HepG2 (cell line): ENCODE results near the gene PKP4. TPM values are rescaled to one million over a fixed set of nuclear protein-coding genes. Genes with fewer than 3 reads are reported as not detected.

Source experiments
- ATAC-seq: fragments of 200-7000 bp; cut with Tn5 transposase; 3 replicates; pipeline ENCODE4 v1.9.1; 2020; ENCODE audit warnings: mild to moderate bottlenecking, moderate library complexity
- BruUV-seq: library from RNA; stranded (reverse); fragments of 400-500 nt; replicated peaks from 2 replicates; lab custom pipeline; 2021; lab: Mats Ljungman, UMichigan
- CTCF ChIA-PET: fragments of 300-600 bp; formaldehyde crosslinking; extraction: SDS; loops from one replicate; lab custom pipeline; 2021; ENCODE audit warnings: low total read pairs, inconsistent platforms, low intra/inter-chr PET ratio; lab: Yijun Ruan, JAX
- POLR2A ChIA-PET: fragments of 350-600 bp; sonication (Branson Sonifier 250); formaldehyde crosslinking; loops from one replicate; lab custom pipeline; 2020; ENCODE audit warnings: antibody characterized with exemption, inconsistent platforms; lab: Yijun Ruan, JAX
- DNase-seq: peaks from one replicate; pipeline ENCODE4 v3.0.0-alpha.2; 2015; ENCODE audit warnings: low spot score
- FAIRE-seq: peaks from 3 replicates; lab custom pipeline; 2011; peaks lifted over from hg19 to GRCh38; lab: Jason Lieb, UNC
- H2AFZ ChIP-seq: one replicate; pipeline ENCODE4 v1.6.1; 2011; ENCODE audit warnings: low read length, inconsistent platforms
- H3K27ac ChIP-seq: fragments of 300-600 bp; 3 replicates; pipeline ENCODE4 v1.8.0; 2011; ENCODE audit warnings: mixed run types, mild to moderate bottlenecking, mixed read lengths, low read length, inconsistent platforms; ENCODE audit not compliant: insufficient read depth; ENCODE audit errors: extremely low read length
- H3K27me3 ChIP-seq, 2 experiments: fragments of 200-600 bp in 1 of 2; 2 replicates in 1 of 2; 3 replicates in 1 of 2; pipeline versions ENCODE4 v1.6.0 to v1.8.0; 2011; ENCODE audit warnings: low read length in 2 of 2, mild to moderate bottlenecking in 2 of 2, moderate library complexity in 2 of 2, inconsistent platforms in 1 of 2; ENCODE audit not compliant: insufficient read depth in 2 of 2, control insufficient read depth in 1 of 2
- H3K36me3 ChIP-seq, 2 experiments: fragments of 200-600 bp in 1 of 2; replicated peaks in 1 of 2; 2 replicates in 1 of 2; 3 replicates in 1 of 2; pipeline versions ENCODE4 v1.5.1 to v1.8.0; 2011; ENCODE audit warnings: low read length in 2 of 2, inconsistent platforms in 1 of 2; ENCODE audit not compliant: insufficient read depth in 2 of 2, control insufficient read depth in 1 of 2
- H3K4me1 ChIP-seq: 2 replicates; pipeline ENCODE4 v1.5.1; 2012; ENCODE audit warnings: low read length, inconsistent platforms; ENCODE audit not compliant: insufficient read depth
- H3K4me2 ChIP-seq: 2 replicates; pipeline ENCODE4 v1.6.0; 2011; ENCODE audit warnings: low read depth, low read length, inconsistent platforms
- H3K4me3 ChIP-seq, 3 experiments: fragments of 200-600 bp in 1 of 3; sonication (generic), shearing (Covaris generic) in 1 of 3; replicated peaks in 1 of 3; 2 replicates each; pipeline ENCODE4 v1.5.1; 2011 to 2016; ENCODE audit warnings: low read length in 3 of 3, inconsistent platforms in 2 of 3, low read depth in 2 of 3, mild to moderate bottlenecking in 2 of 3, control low read depth in 1 of 3, mixed read lengths in 1 of 3; ENCODE audit not compliant: insufficient read depth in 1 of 3
- H3K79me2 ChIP-seq: one replicate; pipeline ENCODE4 v1.6.1; 2011; ENCODE audit warnings: low read length, inconsistent platforms; ENCODE audit not compliant: insufficient read depth
- H3K9ac ChIP-seq: 2 replicates; pipeline ENCODE4 v1.6.0; 2011; ENCODE audit warnings: mild to moderate bottlenecking, low read depth, low read length, inconsistent platforms; ENCODE audit not compliant: insufficient read depth
- H3K9me3 ChIP-seq: 2 replicates; pipeline ENCODE4 v1.5.1; 2012; ENCODE audit warnings: mild to moderate bottlenecking, low read length
- H4K20me1 ChIP-seq: 2 replicates; pipeline ENCODE4 v1.6.0; 2011; ENCODE audit warnings: inconsistent platforms, mild to moderate bottlenecking, low read length, moderate library complexity; ENCODE audit not compliant: insufficient read depth
- CAMTA2 ChIP-seq: sonication (generic); formaldehyde crosslinking; IDR thresholded peaks from 2 replicates; pipeline ENCODE4 v1.4.0; 2020; ENCODE audit warnings: mild to moderate bottlenecking, missing genetic modification reagents, borderline replicate concordance
- HNF4G ChIP-seq, 2 experiments: sonication (generic) in 1 of 2; formaldehyde crosslinking in 1 of 2; IDR thresholded peaks; 2 replicates each; pipeline versions ENCODE4 v1.4.0 to v1.6.1; 2011 to 2020; ENCODE audit warnings: borderline replicate concordance in 2 of 2, low read depth in 2 of 2, mild to moderate bottlenecking in 2 of 2, low read length in 1 of 2, missing genetic modification reagents in 1 of 2, moderate library complexity in 1 of 2
- KDM1A ChIP-seq: IDR thresholded peaks from 2 replicates; pipeline ENCODE4 v1.6.1; 2016; ENCODE audit warnings: missing compliant biosample characterization
- KDM4B ChIP-seq: sonication (generic); formaldehyde crosslinking; IDR thresholded peaks from 2 replicates; pipeline ENCODE4 v1.4.0; 2020; ENCODE audit warnings: missing genetic modification reagents
- STAG1 ChIP-seq: sonication (generic); formaldehyde crosslinking; IDR thresholded peaks from 2 replicates; pipeline ENCODE4 v1.4.0; 2020; ENCODE audit warnings: missing genetic modification reagents
- TBX2 ChIP-seq: sonication (generic); formaldehyde crosslinking; IDR thresholded peaks from 2 replicates; pipeline ENCODE4 v1.5.0; 2020; ENCODE audit warnings: missing genetic modification reagents, mild to moderate bottlenecking, borderline replicate concordance
- ZBTB34 ChIP-seq: sonication (generic); formaldehyde crosslinking; IDR thresholded peaks from 2 replicates; pipeline ENCODE4 v1.8.0; 2022; ENCODE audit warnings: mild to moderate bottlenecking, missing genetic modification reagents
- ZC3H13 ChIP-seq: sonication (generic); formaldehyde crosslinking; IDR thresholded peaks from 2 replicates; pipeline ENCODE4 v1.8.1; 2023; ENCODE audit warnings: mild to moderate bottlenecking, missing genetic modification reagents, moderate library complexity
- ZNF446 ChIP-seq: sonication (generic); formaldehyde crosslinking; IDR thresholded peaks from 2 replicates; pipeline ENCODE4 v1.5.0; 2020; ENCODE audit warnings: mild to moderate bottlenecking, missing genetic modification reagents
- WGBS: methylation state at CpG from one replicate; pipeline ENCODE4 v1.1.6; 2017; ENCODE audit warnings: low lambda C conversion rate; 5-methylcytosine and 5-hydroxymethylcytosine counted together
- in situ Hi-C: cut with HindIII; loops from 2 replicates; pipeline ENCODE4 v1.10.0; 2017; ENCODE audit warnings: low pct_unique_long_range_greater_than_20kb; ENCODE audit not compliant: extremely low pct_ligation_motif_present
- intact Hi-C: fragments of 100-400 bp; cut with micrococcal nuclease; formaldehyde crosslinking; loops from one replicate; pipeline ENCODE4 v1.10.0; 2022; ENCODE audit not compliant: unreplicated experiment
- polyA plus RNA-seq, 8 experiments: library from polyadenylated mRNA; depleted of rRNA in 3 of 8; stranded (reverse) in 7 of 8; unstranded in 1 of 8; fragments of >200 nt; fragmentation: Illumina TruSeq in 4 of 8; extraction: Trizol in 4 of 8; gene quantifications; 2 replicates each; pipeline versions ENCODE4 v1.2.1 to v1.2.3, GENCODE V29; 2011 to 2016; ENCODE audit warnings: low read depth in 4 of 8, missing spikeins in 1 of 8, mixed read lengths in 1 of 8; ENCODE audit not compliant: insufficient read depth in 1 of 8
- total RNA-seq, 5 experiments: library from RNA; depleted of rRNA; stranded (reverse); fragments of >200 nt; fragmentation: Illumina TruSeq; extraction: Trizol; gene quantifications; 2 replicates each; pipeline ENCODE4 v1.2.3, GENCODE V29; 2016; ENCODE audit warnings: low read depth in 1 of 5

PKP4 gene
- total and polyA plus RNA-seq, 2 of the 13 experiments (the other 11 are each of a cell fraction or from before 2014, with no cell fraction given) = 80.9 to 90.5 TPM

DNA sequence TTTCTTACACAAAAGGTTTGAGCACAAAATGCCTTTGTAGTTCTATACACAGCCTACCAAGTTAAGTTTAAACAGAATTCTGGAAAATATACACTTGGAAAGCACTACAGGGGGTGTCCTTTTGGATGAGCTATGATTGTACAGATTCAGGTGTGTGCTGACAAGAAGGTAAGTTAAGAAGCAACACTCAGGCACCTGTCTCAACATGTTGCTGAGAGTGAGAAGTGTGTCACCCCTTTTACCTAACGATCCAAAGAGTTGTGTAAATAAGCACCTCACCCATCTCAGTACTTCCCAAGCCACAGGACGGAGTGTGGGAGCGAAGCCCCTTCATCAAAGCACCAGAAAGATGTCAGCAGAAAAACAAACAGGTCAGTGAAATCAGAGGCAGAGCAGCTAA lies 228.9 kb downstream of the PKP4 start:
- ATAC-seq (peak; percentile 19; the same call in 2 of the 3 replicates), FAIRE-seq (no peak), DNase-seq (no peak)
- H3K9me3 ChIP-seq = no peaks in the 10 kb centered on the region
- no peak overlapping the region for H3K27ac ChIP-seq
- BruUV-seq = no TSS peak
- H3K4me2 ChIP-seq = no peak overlapping the region
- H2AFZ ChIP-seq = no peak overlapping the region
- intact Hi-C loops (no loop called here), in situ Hi-C loops (no loop called here)
- H4K20me1 ChIP-seq = no peaks in the 10 kb centered on the region
- no peak overlapping the region for H3K4me3 ChIP-seq
- H3K27me3 ChIP-seq = peaks cover 0 to 3% of the 10 kb centered on the region in 2 experiments; a peak in 2 of 5 replicates
- CTCF ChIA-PET = no interaction called here
- POLR2A ChIA-PET = no interaction called here
- no peak for TF ChIP-seq ZNF446 (CRISPR knock-in tag)
- TF ChIP-seq KDM1A (CRISPR knock-in tag) = no peak
- TF ChIP-seq STAG1 = no peak
- TF ChIP-seq ZC3H13 (CRISPR knock-in tag) = no peak
- TF ChIP-seq KDM4B (CRISPR knock-in tag) = no peak
- H3K9ac ChIP-seq = no peak overlapping the region
- no peaks in the 10 kb centered on the region for H3K79me2 ChIP-seq
- 19% methylated on average over 3 of the region's 3 CpGs for WGBS
- H3K4me1 ChIP-seq = peaks cover 8% of the 10 kb centered on the region; the same call in 1 of the 2 replicates
- 0 out of 5 replicates have a peak, but pooled peaks cover 0 to 5% of the 10 kb centered on the region in 2 experiments for H3K36me3 ChIP-seq

DNA sequence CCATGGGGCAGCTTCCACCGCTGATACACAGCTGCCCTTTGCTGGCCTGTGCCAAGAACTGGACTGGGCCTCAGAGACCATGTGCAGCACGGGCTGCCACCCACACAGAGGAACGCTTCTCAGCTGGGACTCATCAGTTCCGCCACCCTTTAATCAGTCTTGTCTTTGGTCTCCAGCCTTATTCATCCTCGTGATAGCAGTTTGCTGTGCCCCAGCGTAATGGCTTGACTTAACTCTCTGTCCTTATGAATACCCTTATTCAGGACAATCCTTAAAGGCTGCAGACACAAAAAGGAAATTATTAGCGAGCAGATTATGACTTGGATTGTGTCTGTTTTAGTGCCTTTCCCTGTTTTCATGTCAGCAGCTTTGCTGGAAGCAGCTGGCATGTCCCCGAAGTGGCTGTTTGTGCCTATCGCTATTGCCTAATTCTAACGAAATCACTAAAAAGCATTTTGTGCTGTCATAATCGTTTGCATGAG lies 229.5 kb downstream of the PKP4 start:
- Histone ChIP-seq H2AFZ (no peak overlapping the region), H4K20me1 (no peaks in the 10 kb centered on the region), H3K9me3 (no peaks in the 10 kb centered on the region), H3K36me3 (0 out of 5 replicates have a peak, but pooled peaks cover 0 to under 1% of the 10 kb centered on the region in 2 experiments), H3K4me3 (no peak overlapping the region), H3K4me2 (no peak overlapping the region), H3K79me2 (no peaks in the 10 kb centered on the region), H3K27me3 (peaks cover 0 to 3% of the 10 kb centered on the region in 2 experiments; a peak in 2 of 5 replicates), H3K9ac (no peak overlapping the region), H3K4me1 (peaks cover 8% of the 10 kb centered on the region; the same call in 1 of the 2 replicates), H3K27ac (no peak overlapping the region)
- in situ Hi-C loops (no loop called here), intact Hi-C loops (no loop called here)
- CTCF ChIA-PET = no interaction called here
- POLR2A ChIA-PET = no interaction called here
- DNase-seq (no peak), ATAC-seq (peak; percentile 45), FAIRE-seq (no peak)
- TF ChIP-seq CAMTA2 (CRISPR knock-in tag) = no peak
- TF ChIP-seq ZBTB34 (CRISPR knock-in tag) = no peak
- no peak for TF ChIP-seq HNF4G (IDR thresholded peaks at IDR 0.05; ENCODE audit: borderline replicate concordance, low read depth, low read length)
- no peak for TF ChIP-seq HNF4G (CRISPR knock-in tag; IDR thresholded peaks at IDR 0.05; ENCODE audit: borderline replicate concordance, low read depth)
- 0 out of 2 replicates have a peak, but pooled peaks have one; percentile 20 for TF ChIP-seq TBX2 (CRISPR knock-in tag)
- 38% methylated on average over 11 of the region's 11 CpGs for WGBS
- no TSS peak for BruUV-seq
